BE2C (cell line): ENCODE measurements around the gene STAT5B.
"Not testable (repeated sequence)": the region's sequence is repeated elsewhere in the genome, so short reads cannot be mapped to it uniquely, and the experiment has no call there.

Experiments used
- DNase-seq: peaks from one replicate; pipeline ENCODE4 v3.0.0-alpha.2; 2020
- H3K27me3 ChIP-seq: fragments of 250-450 bp; sonication (Bioruptor Pico); 2 replicates; pipeline ENCODE4 v1.5.1; 2020; ENCODE audit warnings: mild to moderate bottlenecking
- H3K36me3 ChIP-seq: fragments of 250-450 bp; sonication (Bioruptor Pico); 2 replicates; pipeline ENCODE4 v1.5.1; 2020; ENCODE audit warnings: mild to moderate bottlenecking
- H3K4me1 ChIP-seq: fragments of 250-450 bp; sonication (Bioruptor Pico); 2 replicates; pipeline ENCODE4 v1.5.1; 2020
- H3K4me3 ChIP-seq: 2 replicates; pipeline ENCODE4 v1.5.1; 2011; ENCODE audit warnings: low read depth, low read length
- H3K9me3 ChIP-seq: fragments of 250-450 bp; sonication (Bioruptor Pico); 2 replicates; pipeline ENCODE4 v1.5.1; 2020
- TF ChIP-seq, protein P1 (sequence below): IDR thresholded peaks from 2 replicates; pipeline ENCODE4 v1.5.1; 2012; ENCODE audit warnings: mild to moderate bottlenecking, low read depth, low read length

STAT5B gene

DNA sequence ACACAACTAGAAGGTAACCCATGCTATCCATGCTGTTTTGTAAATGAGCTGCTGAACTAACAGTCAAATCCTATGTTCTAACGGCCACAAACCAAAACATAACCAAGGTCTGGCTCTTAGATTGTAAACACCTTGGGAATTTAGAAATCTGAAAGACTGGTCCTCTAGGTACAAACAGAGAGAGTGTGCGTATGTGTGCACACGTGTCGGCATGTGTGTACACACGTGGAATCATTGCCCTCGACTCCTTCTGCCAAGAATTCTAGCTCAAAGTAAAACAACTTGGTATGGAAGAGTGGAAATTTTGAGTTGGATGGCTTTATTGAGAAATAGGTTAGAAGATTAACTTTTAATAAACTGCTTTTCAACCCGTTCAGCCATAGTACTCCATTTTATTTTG, 63.8 kb downstream of the STAT5B start:
- Histone ChIP-seq H3K4me3 (no peak overlapping the region), H3K4me1 (no peaks in the 10 kb centered on the region), H3K36me3 (peaks cover 37% of the 10 kb centered on the region), H3K27me3 (no peaks in the 10 kb centered on the region), H3K9me3 (no peaks in the 10 kb centered on the region)
- TF ChIP-seq, protein P1, sequence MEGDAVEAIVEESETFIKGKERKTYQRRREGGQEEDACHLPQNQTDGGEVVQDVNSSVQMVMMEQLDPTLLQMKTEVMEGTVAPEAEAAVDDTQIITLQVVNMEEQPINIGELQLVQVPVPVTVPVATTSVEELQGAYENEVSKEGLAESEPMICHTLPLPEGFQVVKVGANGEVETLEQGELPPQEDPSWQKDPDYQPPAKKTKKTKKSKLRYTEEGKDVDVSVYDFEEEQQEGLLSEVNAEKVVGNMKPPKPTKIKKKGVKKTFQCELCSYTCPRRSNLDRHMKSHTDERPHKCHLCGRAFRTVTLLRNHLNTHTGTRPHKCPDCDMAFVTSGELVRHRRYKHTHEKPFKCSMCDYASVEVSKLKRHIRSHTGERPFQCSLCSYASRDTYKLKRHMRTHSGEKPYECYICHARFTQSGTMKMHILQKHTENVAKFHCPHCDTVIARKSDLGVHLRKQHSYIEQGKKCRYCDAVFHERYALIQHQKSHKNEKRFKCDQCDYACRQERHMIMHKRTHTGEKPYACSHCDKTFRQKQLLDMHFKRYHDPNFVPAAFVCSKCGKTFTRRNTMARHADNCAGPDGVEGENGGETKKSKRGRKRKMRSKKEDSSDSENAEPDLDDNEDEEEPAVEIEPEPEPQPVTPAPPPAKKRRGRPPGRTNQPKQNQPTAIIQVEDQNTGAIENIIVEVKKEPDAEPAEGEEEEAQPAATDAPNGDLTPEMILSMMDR, result no peak
- DNase-seq, result no peak

DNA sequence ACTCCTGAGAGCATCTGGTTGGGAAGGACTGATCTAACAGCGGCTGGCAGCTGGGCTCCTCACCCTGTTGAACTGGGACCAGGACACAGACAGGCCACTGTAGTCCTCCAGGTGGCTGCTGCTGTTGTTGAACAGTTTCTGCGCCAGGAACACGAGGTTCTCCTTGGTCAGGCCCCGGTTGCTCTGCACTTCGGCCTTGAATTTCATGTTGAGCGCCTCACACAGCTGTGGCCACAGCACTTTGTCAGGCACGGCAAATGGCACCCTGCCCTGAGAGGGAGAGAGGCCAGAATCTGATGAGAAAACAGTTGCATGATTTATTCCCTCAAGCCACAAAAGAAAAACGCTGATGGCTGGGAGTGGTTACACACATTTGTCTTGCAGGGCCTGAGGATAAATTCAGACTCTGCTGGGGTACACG, 64.3 kb downstream of the STAT5B start:
- H3K27me3 ChIP-seq, DNase-seq, H3K4me1 ChIP-seq, H3K9me3 ChIP-seq, H3K4me3 ChIP-seq: not testable (repeated sequence)
- peaks cover 34% of the 10 kb centered on the region for H3K36me3 ChIP-seq

DNA sequence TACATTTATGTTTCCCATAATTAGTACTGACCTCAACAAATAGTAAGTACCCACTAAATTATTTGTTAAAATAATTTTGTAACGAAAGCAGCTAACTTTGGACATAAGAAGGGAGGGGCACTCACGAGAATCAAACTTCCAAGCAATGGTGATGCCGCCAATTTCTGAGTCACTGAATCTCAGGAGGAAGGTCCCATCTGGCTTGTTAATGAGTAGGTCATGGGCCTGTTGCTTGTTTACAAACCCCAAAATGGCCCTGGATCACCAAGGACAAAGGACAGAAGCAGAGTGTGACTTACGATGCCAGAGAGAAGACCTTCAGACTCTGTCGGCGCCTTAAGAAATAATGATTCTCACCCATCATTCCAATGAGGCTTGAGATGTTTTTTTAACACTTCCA, 66.1 kb downstream of the STAT5B start:
- Histone ChIP-seq H3K9me3 (no peaks in the 10 kb centered on the region), H3K27me3 (no peaks in the 10 kb centered on the region), H3K36me3 (peaks cover 35% of the 10 kb centered on the region), H3K4me1 (no peaks in the 10 kb centered on the region), H3K4me3 (no peak overlapping the region)
- no peak for DNase-seq
- TF ChIP-seq, protein P1, result no peak

DNA sequence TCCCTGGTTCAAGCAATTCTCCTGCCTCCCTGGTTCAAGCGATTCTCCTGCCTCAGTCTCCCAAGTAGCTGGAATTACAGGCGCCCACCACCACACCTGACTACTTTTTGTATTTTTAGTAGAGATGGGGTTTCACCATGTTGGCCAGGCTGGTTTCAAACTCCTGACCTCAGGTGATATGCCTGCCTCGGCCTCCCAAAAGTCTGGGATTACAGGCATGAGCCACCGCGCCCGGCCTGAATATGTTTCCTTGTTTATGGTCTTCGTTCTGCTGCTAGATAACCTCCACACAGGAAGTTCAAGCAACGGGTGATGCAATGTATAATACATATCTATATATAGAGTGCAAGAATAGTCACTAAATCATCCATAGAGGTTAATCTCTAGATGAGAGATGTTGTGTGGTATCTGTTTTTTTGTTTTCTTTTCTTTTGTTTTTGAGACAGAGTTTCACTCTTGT, 70.0 kb downstream of the STAT5B start:
- not testable (repeated sequence) for H3K9me3 ChIP-seq, H3K4me3 ChIP-seq, DNase-seq, H3K4me1 ChIP-seq, H3K27me3 ChIP-seq
- peaks cover 21% of the 10 kb centered on the region for H3K36me3 ChIP-seq

DNA sequence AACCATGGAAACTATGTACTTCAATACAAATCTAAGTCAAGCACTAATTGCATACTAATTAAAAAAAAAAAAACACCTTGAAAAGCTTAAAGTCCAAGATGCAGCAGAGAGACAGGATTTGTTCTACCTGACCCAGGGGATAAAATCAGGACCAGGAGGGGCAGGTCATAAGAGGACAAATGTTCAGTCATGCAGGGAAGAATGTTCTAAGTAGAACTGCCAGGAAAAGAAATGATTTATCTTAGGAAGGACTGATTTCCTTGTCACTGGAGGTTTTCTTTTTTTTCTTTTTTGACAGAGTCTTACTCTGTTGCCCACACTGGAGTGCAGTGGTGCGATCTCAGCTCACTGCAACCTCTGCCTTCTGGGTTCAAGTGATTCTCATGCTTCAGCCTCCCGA, 72.8 kb downstream of the STAT5B start:
- Histone ChIP-seq H3K36me3 (peaks cover 14% of the 10 kb centered on the region), H3K27me3 (no peaks in the 10 kb centered on the region), H3K4me1 (peaks cover 16% of the 10 kb centered on the region), H3K9me3 (no peaks in the 10 kb centered on the region), H3K4me3 (no peak overlapping the region)
- DNase-seq, result no peak
- TF ChIP-seq, protein P1, result no peak

DNA sequence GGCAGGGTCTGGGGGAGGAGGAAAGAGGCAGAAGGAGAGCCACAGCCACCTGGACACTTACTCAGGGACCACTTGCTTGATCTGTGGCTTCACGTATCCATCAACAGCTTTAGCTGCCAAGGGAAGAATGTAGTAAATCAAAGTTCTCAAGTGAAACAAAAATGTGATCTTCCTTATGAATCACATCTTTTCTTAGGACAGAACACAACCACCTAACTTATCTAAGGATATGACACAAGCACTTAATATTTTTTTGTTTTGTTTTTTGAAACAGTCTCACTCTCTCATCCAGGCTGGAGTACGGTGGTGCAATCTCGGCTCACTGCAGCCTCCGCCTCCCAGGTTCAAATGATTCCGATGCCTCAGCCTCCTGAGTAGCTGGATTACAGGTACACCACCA, 73.5 kb downstream of the STAT5B start:
- Histone ChIP-seq H3K27me3 (no peaks in the 10 kb centered on the region), H3K4me3 (no peak overlapping the region), H3K36me3 (peaks cover 9% of the 10 kb centered on the region), H3K9me3 (no peaks in the 10 kb centered on the region), H3K4me1 (peaks cover 16% of the 10 kb centered on the region)
- TF ChIP-seq, protein P1, result no peak
- no peak for DNase-seq

DNA sequence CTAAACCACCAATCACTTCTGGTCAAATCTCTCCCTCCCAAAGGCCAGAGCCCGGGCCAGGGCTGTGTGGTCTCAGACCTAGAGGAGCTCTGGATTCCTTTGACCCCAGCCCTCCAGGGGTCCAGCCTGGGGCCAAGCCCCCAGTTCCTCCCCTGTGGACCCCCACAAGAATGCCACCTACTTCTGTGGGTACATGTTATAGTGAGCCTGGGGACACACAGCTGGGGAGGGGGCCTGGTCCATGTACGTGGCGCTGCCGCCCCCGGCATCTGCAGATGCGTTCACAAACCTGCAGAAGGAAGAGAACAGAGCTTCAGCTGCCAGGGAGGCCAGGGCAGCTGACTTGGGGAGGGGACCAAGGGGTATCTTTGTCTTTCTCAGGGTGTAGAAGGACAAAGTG, 74.0 kb downstream of the STAT5B start:
- Histone ChIP-seq H3K4me1 (peaks cover 16% of the 10 kb centered on the region), H3K36me3 (peaks cover 3% of the 10 kb centered on the region), H3K4me3 (no peak overlapping the region), H3K9me3 (no peaks in the 10 kb centered on the region), H3K27me3 (no peaks in the 10 kb centered on the region)
- DNase-seq, result no peak
- TF ChIP-seq, protein P1, result no peak
